HepG2 (cell line): Measurements from ENCODE around the gene LYZ.

Experiments
- POLR2AphosphoS2 ChIP-seq: IDR thresholded peaks from 2 replicates; pipeline ENCODE4 v1.6.1; 2011; ENCODE audit warnings: low read depth, low read length, improper control_type of control experiment
- RNF2 ChIP-seq: fragments of 450-650 bp; conservative IDR thresholded peaks from 2 replicates; pipeline ENCODE4 v1.6.1; 2016; ENCODE audit warnings: low read depth
- U2AF1 ChIP-seq: fragments of 200-400 bp; formaldehyde crosslinking; optimal IDR thresholded peaks from 2 replicates; pipeline ENCODE3; 2017; ENCODE audit warnings: mild to moderate bottlenecking, low read depth, low read length
- WIZ ChIP-seq: sonication (generic); formaldehyde crosslinking; IDR thresholded peaks from 2 replicates; pipeline ENCODE4 v1.5.1; 2020; ENCODE audit warnings: mild to moderate bottlenecking, missing genetic modification reagents
- ZKSCAN1 ChIP-seq: fragments of 150-350 bp; IDR thresholded peaks from 2 replicates; pipeline ENCODE4 v1.6.1; 2014; ENCODE audit warnings: low read length
- ZNF30 ChIP-seq: sonication (generic); formaldehyde crosslinking; IDR thresholded peaks from 2 replicates; pipeline ENCODE4 v1.5.0; 2020; ENCODE audit warnings: mild to moderate bottlenecking, missing genetic modification reagents
- ZNF383 ChIP-seq: sonication (generic); formaldehyde crosslinking; IDR thresholded peaks from 2 replicates; pipeline ENCODE4 v1.4.0; 2020; ENCODE audit warnings: missing genetic modification reagents, mild to moderate bottlenecking, borderline replicate concordance
- TF ChIP-seq, protein P1 (sequence below): sonication (generic); formaldehyde crosslinking; conservative IDR thresholded peaks from 2 replicates; pipeline ENCODE4 v1.4.0; 2020; ENCODE audit warnings: missing genetic modification reagents

DNA sequence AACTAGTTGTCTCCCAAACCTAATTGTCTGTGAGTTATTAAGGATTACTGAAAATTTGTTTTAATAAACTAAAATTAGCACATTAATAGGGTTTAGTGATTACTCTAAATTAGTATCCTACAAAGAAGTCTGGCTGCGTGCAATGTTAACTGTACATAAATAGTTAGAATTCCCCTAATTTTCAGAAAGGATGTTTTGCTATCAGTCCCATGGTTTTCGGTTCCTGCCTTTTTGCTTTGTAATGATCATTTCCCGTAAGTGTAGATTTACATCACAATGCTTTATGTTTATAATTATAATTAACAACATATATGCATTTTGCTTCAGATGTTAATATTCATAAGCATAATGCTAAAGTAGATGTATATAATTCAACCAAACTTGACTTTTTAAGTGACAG, 19.8 kb upstream of the LYZ start:
- no peak for TF ChIP-seq RNF2
- TF ChIP-seq ZNF383 (CRISPR knock-in tag), result no peak
- no peak for TF ChIP-seq WIZ (CRISPR knock-in tag)
- no peak for TF ChIP-seq ZNF30
- no peak for TF ChIP-seq U2AF1
- no peak for TF ChIP-seq ZKSCAN1
- TF ChIP-seq POLR2AphosphoS2, result no peak
- TF ChIP-seq, protein P1, sequence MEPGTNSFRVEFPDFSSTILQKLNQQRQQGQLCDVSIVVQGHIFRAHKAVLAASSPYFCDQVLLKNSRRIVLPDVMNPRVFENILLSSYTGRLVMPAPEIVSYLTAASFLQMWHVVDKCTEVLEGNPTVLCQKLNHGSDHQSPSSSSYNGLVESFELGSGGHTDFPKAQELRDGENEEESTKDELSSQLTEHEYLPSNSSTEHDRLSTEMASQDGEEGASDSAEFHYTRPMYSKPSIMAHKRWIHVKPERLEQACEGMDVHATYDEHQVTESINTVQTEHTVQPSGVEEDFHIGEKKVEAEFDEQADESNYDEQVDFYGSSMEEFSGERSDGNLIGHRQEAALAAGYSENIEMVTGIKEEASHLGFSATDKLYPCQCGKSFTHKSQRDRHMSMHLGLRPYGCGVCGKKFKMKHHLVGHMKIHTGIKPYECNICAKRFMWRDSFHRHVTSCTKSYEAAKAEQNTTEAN, result no peak
